ENCODE data around the gene XPR1.
A peak's percentile ranks its signal among the peaks of the same experiment; 100 is the strongest.

Gene XPR1

GRCh38 chr1:180912211-180912800, 280.5 kb downstream of the XPR1 start:
- DNase-seq (ENCODE audit: low read depth), result no peak
- H3K4me3 ChIP-seq (ENCODE audit: control insufficient read depth, low read depth, low read length), result peak overlapping the region; percentile 62

DNA sequence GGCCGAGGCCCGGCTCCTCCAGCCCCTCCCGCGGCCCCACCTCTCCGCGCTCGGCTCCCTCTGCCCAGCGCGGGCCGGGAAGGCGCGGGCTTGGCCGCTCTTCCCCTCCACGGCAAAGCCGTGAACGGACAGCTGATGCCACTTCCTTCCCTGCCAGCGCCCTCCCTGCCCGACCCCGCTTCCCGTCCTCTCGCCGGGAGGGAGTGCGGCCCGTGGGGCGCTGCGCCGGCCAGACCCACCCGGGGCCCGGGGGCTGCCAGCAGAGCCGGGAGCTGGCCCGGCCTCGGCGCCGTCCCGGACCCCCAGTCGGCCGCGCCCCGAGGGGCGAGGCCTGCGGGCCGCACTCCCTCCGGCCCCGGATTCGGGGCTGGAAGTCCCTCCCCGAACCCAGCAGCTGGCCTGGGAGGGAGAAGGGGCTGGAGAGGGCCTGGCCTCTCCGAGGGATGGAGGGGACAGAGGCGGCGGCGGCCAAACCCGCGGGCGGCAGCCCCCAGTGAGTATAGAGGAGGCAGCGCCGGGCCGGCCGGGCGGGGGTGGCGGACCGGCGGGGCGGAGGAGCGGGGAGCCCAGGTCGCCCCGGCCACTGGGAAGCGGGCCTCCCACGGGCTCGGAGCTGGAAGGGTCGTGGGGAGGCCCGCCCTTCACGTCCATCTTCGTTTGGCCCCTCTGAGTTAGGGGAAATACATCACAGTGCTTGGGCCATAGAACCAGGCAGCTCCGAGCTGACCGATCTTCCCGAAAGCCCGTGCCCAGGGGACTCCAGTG, 281.2 kb downstream of the XPR1 start, which contains the start of gene KIAA1614:
Gene KIAA1614, plus strand, starts transcription at position 97 of the 765 bp plus-strand sequence. Its CDS starts 347 bp downstream, at position 444.
- peak within 1 kb of the TSS; percentile 62 for H3K4me3 ChIP-seq (ENCODE audit: control insufficient read depth, low read depth, low read length)
- TF ChIP-seq CTCF (IDR thresholded peaks at IDR 0.05; ENCODE audit: control insufficient read depth, insufficient read depth, low read depth, low read length, missing control alignments), result no peak
- no peak for DNase-seq (ENCODE audit: low read depth)

More at GRCh38 chr1:180912211-180912800, 280.5 kb downstream of the XPR1 start:
- no peak for TF ChIP-seq CTCF (IDR thresholded peaks at IDR 0.05; ENCODE audit: control insufficient read depth, insufficient read depth, low read depth, low read length, missing control alignments)

DNA sequence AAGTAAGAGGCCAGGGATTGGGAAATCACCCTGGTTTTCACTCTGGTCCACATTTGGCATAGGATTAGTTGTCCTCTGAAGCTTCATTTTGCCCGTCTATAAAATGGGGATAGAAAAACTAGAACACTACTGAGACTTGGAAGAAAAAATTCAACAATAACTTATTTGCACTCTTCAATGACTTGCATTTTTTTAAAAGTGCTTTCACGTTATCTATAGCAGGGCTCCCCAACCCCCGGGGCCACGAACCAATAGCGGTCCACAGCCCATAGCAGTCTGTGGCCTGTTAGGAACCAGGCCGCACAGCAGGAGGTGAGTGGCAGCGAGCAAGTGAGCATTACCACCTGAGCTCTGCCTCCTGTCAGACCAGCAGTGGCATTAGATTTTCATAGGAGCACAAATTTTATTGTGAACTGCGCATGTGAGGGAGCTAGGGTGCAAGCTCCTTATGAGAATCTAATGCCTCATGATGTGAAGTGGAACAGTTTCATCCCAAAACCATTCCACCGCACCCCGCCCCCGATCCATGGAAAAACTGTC, 283.7 kb downstream of the XPR1 start:
- DNase-seq (ENCODE audit: low read depth), result no peak
- no peak overlapping the region for H3K4me3 ChIP-seq (ENCODE audit: control insufficient read depth, low read depth, low read length)
- no peak for TF ChIP-seq CTCF (IDR thresholded peaks at IDR 0.05; ENCODE audit: control insufficient read depth, insufficient read depth, low read depth, low read length, missing control alignments)

GRCh38 chr1:180916012-180916770, 284.4 kb downstream of the XPR1 start:
- TF ChIP-seq CTCF (IDR thresholded peaks at IDR 0.05; ENCODE audit: control insufficient read depth, insufficient read depth, low read depth, low read length, missing control alignments), result no peak
- H3K4me3 ChIP-seq (ENCODE audit: control insufficient read depth, low read depth, low read length), result no peak overlapping the region
- DNase-seq (ENCODE audit: low read depth), result no peak

DNA sequence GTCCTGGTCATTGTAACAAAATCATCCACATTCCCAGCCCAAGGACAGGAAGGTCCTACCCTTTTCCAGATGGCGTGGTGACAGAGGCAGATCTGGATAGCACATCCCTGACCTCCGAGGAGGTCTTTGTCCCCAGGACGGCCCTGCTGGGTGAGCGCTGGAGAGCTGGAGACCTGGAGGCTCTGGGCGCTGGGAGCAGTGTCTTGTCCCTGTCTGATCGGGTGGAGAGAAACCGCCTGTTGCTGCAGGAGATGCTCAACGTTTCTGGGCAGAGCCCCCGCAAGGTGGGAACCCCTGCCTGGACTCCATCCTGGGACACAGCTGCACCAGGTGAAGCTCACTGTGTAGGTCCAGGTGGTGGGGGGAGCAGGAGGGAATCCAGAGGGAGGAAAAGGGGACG, 284.9 kb downstream of the XPR1 start:
- H3K4me3 ChIP-seq (ENCODE audit: control insufficient read depth, low read depth, low read length), result no peak overlapping the region
- TF ChIP-seq CTCF (IDR thresholded peaks at IDR 0.05; ENCODE audit: control insufficient read depth, insufficient read depth, low read depth, low read length, missing control alignments), result no peak
- DNase-seq (ENCODE audit: low read depth), result no peak

GRCh38 chr1:180917306-180918065, 285.7 kb downstream of the XPR1 start:
- TF ChIP-seq CTCF (IDR thresholded peaks at IDR 0.05; ENCODE audit: control insufficient read depth, insufficient read depth, low read depth, low read length, missing control alignments), result no peak
- H3K4me3 ChIP-seq (ENCODE audit: control insufficient read depth, low read depth, low read length), result no peak overlapping the region
- DNase-seq (ENCODE audit: low read depth), result no peak
